Measurements from ENCODE around the gene SART3. TPM values are rescaled to one million over a fixed set of nuclear protein-coding genes. Genes with fewer than 3 reads are reported as not detected.

Gene SART3
- total and polyA plus RNA-seq, 2 of the 8 experiments (the other 6 are each of a cell fraction or from before 2014, with no cell fraction given) = 16.0 to 103 TPM

- Histone ChIP-seq H3K79me1 (ENCODE audit: low read depth, low read length) (no peaks in the 10 kb centered on the region), H2AFZ (ENCODE audit: low read length) (no peak overlapping the region), H3K27ac (ENCODE audit: low read depth, low read length) (no peak overlapping the region), H3K4me1 (replicated peaks in 1 of 4; ENCODE audit: control insufficient read depth in 3 of 4, insufficient read depth in 4 of 4, low read length in 3 of 4) (no peaks in the 10 kb centered on the region), H3K9me3 (ENCODE audit: insufficient read depth in 2 of 2, low read depth in 1 of 2, low read length in 1 of 2) (peaks cover 0 to 3% of the 10 kb centered on the region in 2 experiments; a peak in 1 of 4 replicates), H3K23me2 (ENCODE audit: low read depth, low read length) (peaks cover 14% of the 10 kb centered on the region; the same call in 1 of the 2 replicates), H3K4ac (replicated peaks; ENCODE audit: insufficient read length, low read depth, low read length) (no peak overlapping the region), H2BK120ac (replicated peaks; ENCODE audit: low read depth, low read length) (no peak overlapping the region), H4K5ac (ENCODE audit: insufficient read length, low read depth, low read length) (no peak overlapping the region), H3K23ac (ENCODE audit: insufficient read length) (no peak overlapping the region), H4K91ac (replicated peaks; ENCODE audit: insufficient read length, low read length) (no peak overlapping the region), H3K14ac (ENCODE audit: insufficient read length) (no peak overlapping the region), H3K9ac (replicated peaks in 1 of 4; ENCODE audit: extremely low read depth in 1 of 4, low read depth in 3 of 4, low read length in 3 of 4) (no peak overlapping the region), H2AK5ac (ENCODE audit: low read depth, low read length) (no peak overlapping the region), H2BK12ac (ENCODE audit: low read depth, low read length) (no peak overlapping the region), H4K20me1 (replicated peaks in 1 of 2; ENCODE audit: control insufficient read depth in 1 of 2, insufficient read depth in 2 of 2, low read length in 2 of 2) (peaks cover 0 to 6% of the 10 kb centered on the region in 2 experiments), H3K79me2 (ENCODE audit: control insufficient read depth in 1 of 2, insufficient read depth in 2 of 2, low read length in 2 of 2) (no peaks in the 10 kb centered on the region), H2BK20ac (ENCODE audit: low read length) (no peak overlapping the region), H3K56ac (replicated peaks; ENCODE audit: insufficient read length, low read depth, low read length) (no peak overlapping the region), H2BK15ac (ENCODE audit: low read length) (no peak overlapping the region), H2BK5ac (ENCODE audit: low read depth, low read length) (no peak overlapping the region), H3K27me3 (replicated peaks in 1 of 4; ENCODE audit: control insufficient read depth in 3 of 4, extremely low read depth in 1 of 4, insufficient read depth in 3 of 4, low read length in 3 of 4) (no peaks in the 10 kb centered on the region), H3K4me2 (ENCODE audit: insufficient read depth in 1 of 2, low read depth in 2 of 2, low read length in 2 of 2) (no peak overlapping the region), H4K8ac (ENCODE audit: extremely low read depth, insufficient read depth, low read length) (peak overlapping the region; percentile 60; the same call in 1 of the 2 replicates), H3K36me3 (ENCODE audit: control insufficient read depth in 2 of 4, insufficient read depth in 4 of 4, low read length in 3 of 4) (no peaks in the 10 kb centered on the region), H3K18ac (ENCODE audit: extremely low read depth, low read length) (no peak overlapping the region), H3K4me3 (ENCODE audit: extremely low read depth in 1 of 4, insufficient read depth in 2 of 4, low read depth in 3 of 4, low read length in 4 of 4) (no peak overlapping the region)
- DNase-seq (ENCODE audit: low read depth in 1 of 2, low spot score in 2 of 2) = no peak
- POLR2A ChIA-PET (ENCODE audit: partially characterized antibody) = interaction anchor here (1.2 to 1.9 kb wide), 2 partner anchors 19 to 21 kb away, joined by 3 to 4 read pairs; partner anchors contain the start of genes ISCU and SART3
- CTCF ChIA-PET (ENCODE audit: partially characterized antibody) = interaction anchor here (0.6 to 4.5 kb wide), 8 partner anchors 9 to 290 kb away, joined by 3 to 32 read pairs (median 4); no protein-coding TSS in a partner anchor
- WGBS, 2 experiments (ENCODE audit: extremely low coverage in 1 of 2, insufficient coverage in 1 of 2, insufficient read length in 1 of 2, insufficient replicate concordance in 2 of 2, low coverage in 1 of 2, low lambda C conversion rate in 2 of 2, missing lambda C conversion rate in 1 of 2) = 94% methylated on average over 27 of the region's 33 CpGs; no CpG with 5 or more reads in 1 of the 2 experiments
- no peak for FAIRE-seq
- TF ChIP-seq FOSL1 (IDR thresholded peaks at IDR 0.05; ENCODE audit: insufficient read depth, low read depth, low read length) (no peak), KDM4A (IDR thresholded peaks at IDR 0.05; ENCODE audit: low read depth, low read length, severe bottlenecking) (no peak), POLR2A (IDR thresholded peaks at IDR 0.05; ENCODE audit: control extremely low read depth in 1 of 2, low read depth in 2 of 2, low read length in 2 of 2) (no peak), ATF2 (IDR thresholded peaks at IDR 0.05; ENCODE audit: low read length) (no peak), KDM5A (IDR thresholded peaks at IDR 0.05; ENCODE audit: low read length) (no peak), KDM1A (IDR thresholded peaks at IDR 0.05; ENCODE audit: borderline replicate concordance, low read length) (no peak), TCF12 (IDR thresholded peaks at IDR 0.05; ENCODE audit: low read depth, low read length) (no peak), CEBPB (IDR thresholded peaks at IDR 0.05; ENCODE audit: low read depth, low read length) (no peak)
Measured at GRCh38 chr12:108581311-108582227, 20.6 kb upstream of the SART3 start.

Data from H1 (cell line).